ENCODE results near the gene TRMT11. TPM values are rescaled to one million over a fixed set of nuclear protein-coding genes. Genes with fewer than 3 reads are reported as not detected.

TRMT11 gene
- total and polyA plus RNA-seq, 2 of the 13 experiments (the other 11 are each of a cell fraction or from before 2014, with no cell fraction given): 42.2 to 81.9 TPM

- TF ChIP-seq MEIS1 (CRISPR knock-in tag; IDR thresholded peaks at IDR 0.05; ENCODE audit: borderline replicate concordance) (0 out of 2 replicates have a peak, but pooled peaks have one; percentile 26), ZNF260 (CRISPR knock-in tag; IDR thresholded peaks at IDR 0.05; ENCODE audit: borderline replicate concordance, low read depth) (0 out of 2 replicates have a peak, but pooled peaks have one; percentile 77), MAFG (CRISPR knock-in tag; IDR thresholded peaks at IDR 0.05) (no peak), JUN (CRISPR knock-in tag; IDR thresholded peaks at IDR 0.05) (no peak; the same call in 1 of the 2 replicates), RBM39 (IDR thresholded peaks at IDR 0.05; ENCODE audit: low read depth, low read length, poor library complexity, severe bottlenecking) (peak; percentile 91), RFXAP (CRISPR knock-in tag; IDR thresholded peaks at IDR 0.05; ENCODE audit: borderline replicate concordance) (peak; percentile 97), ZNF224 (CRISPR knock-in tag; IDR thresholded peaks at IDR 0.05) (peak; percentile 71; the same call in 1 of the 2 replicates), HOXA7 (CRISPR knock-in tag; IDR thresholded peaks at IDR 0.05) (no peak), NFE2 (CRISPR knock-in tag; IDR thresholded peaks at IDR 0.05) (no peak), ZMAT5 (CRISPR knock-in tag; IDR thresholded peaks at IDR 0.05; ENCODE audit: borderline replicate concordance, low read depth) (no peak), MAF1 (CRISPR knock-in tag; IDR thresholded peaks at IDR 0.05; ENCODE audit: borderline replicate concordance) (0 out of 2 replicates have a peak, but pooled peaks have one; percentile 26), NPAS2 (CRISPR knock-in tag; IDR thresholded peaks at IDR 0.05; ENCODE audit: borderline replicate concordance) (0 out of 2 replicates have a peak, but pooled peaks have one; percentile 67), ELF4 (CRISPR knock-in tag; IDR thresholded peaks at IDR 0.05; ENCODE audit: borderline replicate concordance) (peak; percentile 98), TARDBP (CRISPR knock-in tag; IDR thresholded peaks at IDR 0.05) (peak; percentile 85), IRF9 (CRISPR knock-in tag; IDR thresholded peaks at IDR 0.05; ENCODE audit: borderline replicate concordance) (peak; percentile 96), ATAD3A (CRISPR knock-in tag; IDR thresholded peaks at IDR 0.05) (no peak), KDM2A (CRISPR knock-in tag; IDR thresholded peaks at IDR 0.05; ENCODE audit: borderline replicate concordance, low read depth) (peak; percentile 93), NR0B2 (CRISPR knock-in tag; IDR thresholded peaks at IDR 0.05) (peak; percentile 63; the same call in 1 of the 2 replicates), RARA (CRISPR knock-in tag; IDR thresholded peaks at IDR 0.05) (peak; percentile 12; the same call in 1 of the 2 replicates), ZNF766 (CRISPR knock-in tag; IDR thresholded peaks at IDR 0.05; ENCODE audit: borderline replicate concordance) (no peak; the same call in 1 of the 2 replicates), ZBTB49 (CRISPR knock-in tag; IDR thresholded peaks at IDR 0.05; ENCODE audit: borderline replicate concordance) (no peak), ZBTB46 (CRISPR knock-in tag; IDR thresholded peaks at IDR 0.05; ENCODE audit: borderline replicate concordance) (no peak), NFIC (IDR thresholded peaks at IDR 0.05; ENCODE audit: low read length) (peak; percentile 41; the same call in 1 of the 2 replicates)
Measured at GRCh38 chr6:125986301-125987025, at the start of gene TRMT11 (continued).

Measured in HepG2 (cell line).